ENCODE measurements around the gene INS. TPM values are rescaled to one million over a fixed set of nuclear protein-coding genes. Genes with fewer than 3 reads are reported as not detected.
A peak's percentile ranks its signal among the peaks of the same experiment; 100 is the strongest.

Gene INS
- total and polyA plus RNA-seq, 2 of the 13 experiments (the other 11 are each of a cell fraction or from before 2014, with no cell fraction given): not detected

DNA sequence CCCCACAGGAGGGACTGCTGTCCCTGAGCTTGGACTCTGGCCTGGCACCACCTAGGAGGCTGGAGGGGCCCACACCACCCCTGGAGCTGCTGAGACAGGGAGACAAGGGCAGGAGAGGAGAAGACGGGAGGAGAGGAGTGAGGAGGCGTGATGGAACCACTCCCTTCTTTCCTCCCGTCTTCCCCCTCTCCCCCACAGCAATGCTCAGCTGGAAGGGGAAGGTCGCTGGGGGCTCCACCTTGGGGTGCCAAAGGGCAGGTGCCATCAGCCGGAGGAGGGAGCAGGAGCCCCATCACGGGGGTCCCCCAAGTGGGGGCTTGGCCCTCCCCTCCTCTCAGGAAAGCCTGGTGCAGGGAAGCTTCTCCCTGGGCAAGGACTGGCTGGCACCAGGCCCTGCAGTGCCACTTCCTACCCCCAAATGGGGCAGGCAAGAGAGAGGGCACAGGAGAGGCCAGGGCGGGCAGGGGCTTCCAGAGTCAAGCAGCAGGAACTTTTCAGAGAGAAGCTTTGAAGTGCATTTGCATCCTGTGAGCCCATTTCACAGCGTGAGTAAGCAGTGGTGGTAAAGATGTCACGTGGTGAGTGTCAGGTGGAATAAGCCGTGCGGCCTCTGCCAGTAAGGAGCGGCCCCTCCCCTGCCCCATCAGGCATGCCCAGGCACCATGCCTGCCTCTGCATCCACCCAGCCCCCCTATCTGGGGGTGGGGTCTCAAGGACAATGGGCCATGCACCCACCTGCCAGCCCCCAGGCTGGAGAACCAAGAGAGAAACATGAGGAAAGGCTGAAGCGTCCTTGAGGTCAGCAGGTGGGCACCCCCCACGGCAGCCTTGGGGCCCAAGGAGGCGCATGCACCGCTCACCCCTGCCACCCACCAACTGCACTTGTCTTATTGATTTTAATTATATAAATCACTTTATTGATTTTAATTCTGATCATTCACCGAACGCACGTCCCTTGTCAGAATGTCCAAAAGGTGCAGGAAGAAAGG is 26.7 kb downstream of the INS start (continued):
- TF ChIP-seq SRY (CRISPR knock-in tag; IDR thresholded peaks at IDR 0.05) (no peak), ZBTB7B (CRISPR knock-in tag; IDR thresholded peaks at IDR 0.05) (peak; percentile 4; the same call in 1 of the 2 replicates), FOXO4 (CRISPR knock-in tag; conservative IDR thresholded peaks at IDR 0.05) (0 out of 2 replicates have a peak, but pooled peaks have one; percentile 60), E2F5 (CRISPR knock-in tag; conservative IDR thresholded peaks at IDR 0.05) (no peak), FOXA1 (IDR thresholded peaks at IDR 0.05) (no peak), FOXA1 (CRISPR knock-in tag; IDR thresholded peaks at IDR 0.05) (no peak), ZC3H4 (CRISPR knock-in tag; IDR thresholded peaks at IDR 0.05; ENCODE audit: borderline replicate concordance) (0 out of 2 replicates have a peak, but pooled peaks have one; percentile 43), AGO2 (optimal IDR thresholded peaks at IDR 0.05; ENCODE audit: low read depth, low read length) (peak; percentile 11), KMT2B (CRISPR knock-in tag; IDR thresholded peaks at IDR 0.05) (no peak), IRF2 (CRISPR knock-in tag; IDR thresholded peaks at IDR 0.05) (0 out of 2 replicates have a peak, but pooled peaks have one; percentile 21), PHF5A (CRISPR knock-in tag; IDR thresholded peaks at IDR 0.05; ENCODE audit: low read depth, unreplicated experiment) (peak; percentile 2), ZNF598 (CRISPR knock-in tag; IDR thresholded peaks at IDR 0.05; ENCODE audit: borderline replicate concordance) (no peak), RERE (CRISPR knock-in tag; IDR thresholded peaks at IDR 0.05; ENCODE audit: low read depth) (no peak), HOXD1 (CRISPR knock-in tag; IDR thresholded peaks at IDR 0.05) (0 out of 2 replicates have a peak, but pooled peaks have one; percentile 28), RBFOX2 (IDR thresholded peaks at IDR 0.05; ENCODE audit: low read depth, low read length) (peak; percentile 69), ZNF564 (CRISPR knock-in tag; IDR thresholded peaks at IDR 0.05) (0 out of 2 replicates have a peak, but pooled peaks have one; percentile 5), NFKBIZ (CRISPR knock-in tag; IDR thresholded peaks at IDR 0.05) (no peak), MYC (CRISPR knock-in tag; IDR thresholded peaks at IDR 0.05; ENCODE audit: borderline replicate concordance) (peak; percentile 47), ATF7-NPFF (CRISPR knock-in tag; IDR thresholded peaks at IDR 0.05; ENCODE audit: low read depth) (no peak)
- TF ChIP-seq, protein P1, sequence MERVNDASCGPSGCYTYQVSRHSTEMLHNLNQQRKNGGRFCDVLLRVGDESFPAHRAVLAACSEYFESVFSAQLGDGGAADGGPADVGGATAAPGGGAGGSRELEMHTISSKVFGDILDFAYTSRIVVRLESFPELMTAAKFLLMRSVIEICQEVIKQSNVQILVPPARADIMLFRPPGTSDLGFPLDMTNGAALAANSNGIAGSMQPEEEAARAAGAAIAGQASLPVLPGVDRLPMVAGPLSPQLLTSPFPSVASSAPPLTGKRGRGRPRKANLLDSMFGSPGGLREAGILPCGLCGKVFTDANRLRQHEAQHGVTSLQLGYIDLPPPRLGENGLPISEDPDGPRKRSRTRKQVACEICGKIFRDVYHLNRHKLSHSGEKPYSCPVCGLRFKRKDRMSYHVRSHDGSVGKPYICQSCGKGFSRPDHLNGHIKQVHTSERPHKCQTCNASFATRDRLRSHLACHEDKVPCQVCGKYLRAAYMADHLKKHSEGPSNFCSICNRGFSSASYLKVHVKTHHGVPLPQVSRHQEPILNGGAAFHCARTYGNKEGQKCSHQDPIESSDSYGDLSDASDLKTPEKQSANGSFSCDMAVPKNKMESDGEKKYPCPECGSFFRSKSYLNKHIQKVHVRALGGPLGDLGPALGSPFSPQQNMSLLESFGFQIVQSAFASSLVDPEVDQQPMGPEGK (CRISPR knock-in tag; IDR thresholded peaks at IDR 0.05): peak; percentile 29; the same call in 1 of the 2 replicates

Measured in HepG2 (cell line).